ENCODE measurements around the gene NSUN2.

Gene NSUN2

GRCh38 chr5:6551955-6552313, 80.9 kb downstream of the NSUN2 start:
- no peak for DNase-seq (ENCODE audit: low read depth)
- no peak for TF ChIP-seq CTCF (conservative IDR thresholded peaks at IDR 0.05; ENCODE audit: low read depth, low read length)
- no peak overlapping the region for H3K4me3 ChIP-seq (ENCODE audit: low read depth, low read length)

GRCh38 chr5:6551287-6551954, 81.4 kb downstream of the NSUN2 start:
- H3K4me3 ChIP-seq (ENCODE audit: low read depth, low read length), result no peak overlapping the region
- TF ChIP-seq CTCF (conservative IDR thresholded peaks at IDR 0.05; ENCODE audit: low read depth, low read length), result no peak
- no peak for DNase-seq (ENCODE audit: low read depth)

GRCh38 chr5:6550628-6551027, 82.2 kb downstream of the NSUN2 start:
- H3K4me3 ChIP-seq (ENCODE audit: low read depth, low read length), result no peak overlapping the region
- TF ChIP-seq CTCF (conservative IDR thresholded peaks at IDR 0.05; ENCODE audit: low read depth, low read length), result no peak
- DNase-seq (ENCODE audit: low read depth), result no peak

Data from choroid plexus epithelial cell (primary cell).